ENCODE data around the gene FGD6.

- TF ChIP-seq CTCF (IDR thresholded peaks at IDR 0.05; ENCODE audit: low read length), result no peak
- TF ChIP-seq EZH2 (IDR thresholded peaks at IDR 0.05; ENCODE audit: borderline replicate concordance, low read length), result no peak
These were observed 120.4 kb downstream of the FGD6 start for GRCh38 chr12:95096852-95097251.
